ENCODE measurements around the gene TMEM41B.

DNA sequence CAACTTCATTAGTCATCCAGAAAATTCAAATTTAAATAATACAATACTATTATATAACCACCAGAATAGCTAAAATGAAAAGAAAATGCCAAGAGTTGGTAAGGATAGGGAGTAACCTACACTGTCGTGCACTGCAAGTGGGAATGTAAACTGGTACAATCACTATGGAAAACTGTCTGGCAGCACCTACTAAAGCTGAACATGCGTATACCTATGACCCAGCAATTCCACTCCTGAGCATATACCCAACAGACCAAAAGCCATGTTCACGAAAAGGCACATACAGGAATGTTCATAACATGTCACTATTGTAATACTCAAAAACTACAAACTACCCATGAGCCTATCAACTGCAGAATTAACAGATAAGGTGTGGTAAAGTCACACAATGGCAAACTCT is 81.9 kb downstream of the TMEM41B start:
- TF ChIP-seq, protein P1, sequence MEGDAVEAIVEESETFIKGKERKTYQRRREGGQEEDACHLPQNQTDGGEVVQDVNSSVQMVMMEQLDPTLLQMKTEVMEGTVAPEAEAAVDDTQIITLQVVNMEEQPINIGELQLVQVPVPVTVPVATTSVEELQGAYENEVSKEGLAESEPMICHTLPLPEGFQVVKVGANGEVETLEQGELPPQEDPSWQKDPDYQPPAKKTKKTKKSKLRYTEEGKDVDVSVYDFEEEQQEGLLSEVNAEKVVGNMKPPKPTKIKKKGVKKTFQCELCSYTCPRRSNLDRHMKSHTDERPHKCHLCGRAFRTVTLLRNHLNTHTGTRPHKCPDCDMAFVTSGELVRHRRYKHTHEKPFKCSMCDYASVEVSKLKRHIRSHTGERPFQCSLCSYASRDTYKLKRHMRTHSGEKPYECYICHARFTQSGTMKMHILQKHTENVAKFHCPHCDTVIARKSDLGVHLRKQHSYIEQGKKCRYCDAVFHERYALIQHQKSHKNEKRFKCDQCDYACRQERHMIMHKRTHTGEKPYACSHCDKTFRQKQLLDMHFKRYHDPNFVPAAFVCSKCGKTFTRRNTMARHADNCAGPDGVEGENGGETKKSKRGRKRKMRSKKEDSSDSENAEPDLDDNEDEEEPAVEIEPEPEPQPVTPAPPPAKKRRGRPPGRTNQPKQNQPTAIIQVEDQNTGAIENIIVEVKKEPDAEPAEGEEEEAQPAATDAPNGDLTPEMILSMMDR (conservative IDR thresholded peaks at IDR 0.05 in 1 of 2, IDR thresholded peaks at IDR 0.05 in 1 of 2; ENCODE audit: extremely low read depth in 1 of 2, insufficient read depth in 1 of 2, low read depth in 1 of 2, low read length in 2 of 2), result no peak
- no peak for TF ChIP-seq EZH2 (IDR thresholded peaks at IDR 0.05; ENCODE audit: borderline replicate concordance, low read length)
